ENCODE measurements around the gene CSN2. TPM values are rescaled to one million over a fixed set of nuclear protein-coding genes. Genes with fewer than 3 reads are reported as not detected.

CSN2 gene
- total RNA-seq (not detected), polyA plus RNA-seq (not detected)
- long read RNA-seq, donor 1 = 0 reads
- long read RNA-seq, donor 2 = 0 reads
- long read RNA-seq, donor 3 = 0 reads

- Histone ChIP-seq H3K9me3 (no peaks in the 10 kb centered on the region), H3K27me3 (no peaks in the 10 kb centered on the region), H3K36me3 (no peaks in the 10 kb centered on the region), H3K4me3 (no peak within 1 kb of the TSS), H3K4me1 (ENCODE audit: insufficient read depth) (no peaks in the 10 kb centered on the region), H3K27ac (no peak within 1 kb of the TSS)
- DNase-seq = no peak
- intact Hi-C loops (cut with DNase I) = no loop called here
- 90 to 93% (median 92%) methylated on average over 2 of the region's 2 CpGs for WGBS, 3 donors
- no peak for TF ChIP-seq EP300 (IDR thresholded peaks at IDR 0.05)
- no peak for TF ChIP-seq POLR2A (IDR thresholded peaks at IDR 0.05)
- no peak for TF ChIP-seq CTCF (IDR thresholded peaks at IDR 0.05)
Measured at GRCh38 chr4:69965628-69966027, at the start of gene CSN2. Gene CSN2, minus strand, starts transcription at chr4:69965728. Its CDS starts 4,733 bp downstream, at chr4:69960995.

- 60 to 64% (median 63%) methylated on average over 3 of the region's 3 CpGs for WGBS, 3 donors
Measured at GRCh38 chr4:70008771-70009170, 43.2 kb upstream of the CSN2 start.

GRCh38 chr4:70002507-70002906 lies 37.0 kb upstream of the CSN2 start:
- Histone ChIP-seq H3K4me3 (no peak overlapping the region), H3K27me3 (no peaks in the 10 kb centered on the region), H3K27ac (no peak overlapping the region), H3K4me1 (ENCODE audit: insufficient read depth) (no peaks in the 10 kb centered on the region), H3K9me3 (no peaks in the 10 kb centered on the region), H3K36me3 (no peaks in the 10 kb centered on the region)
- intact Hi-C loops (cut with DNase I) = no loop called here
- TF ChIP-seq EP300 (IDR thresholded peaks at IDR 0.05) (no peak), POLR2A (IDR thresholded peaks at IDR 0.05) (no peak), CTCF (IDR thresholded peaks at IDR 0.05) (no peak)
- no peak for DNase-seq

More at GRCh38 chr4:70008771-70009170, 43.2 kb upstream of the CSN2 start:
- Histone ChIP-seq H3K4me3 (no peak overlapping the region), H3K36me3 (no peaks in the 10 kb centered on the region), H3K4me1 (ENCODE audit: insufficient read depth) (no peaks in the 10 kb centered on the region), H3K27ac (no peak overlapping the region), H3K9me3 (no peaks in the 10 kb centered on the region), H3K27me3 (no peaks in the 10 kb centered on the region)
- intact Hi-C loops (cut with DNase I) = no loop called here
- TF ChIP-seq POLR2A (IDR thresholded peaks at IDR 0.05) = no peak
- no peak for TF ChIP-seq EP300 (IDR thresholded peaks at IDR 0.05)
- TF ChIP-seq CTCF (IDR thresholded peaks at IDR 0.05) = no peak
- no peak for DNase-seq

GRCh38 chr4:70000711-70001110 lies 35.2 kb upstream of the CSN2 start:
- Histone ChIP-seq H3K4me3 (no peak overlapping the region), H3K36me3 (no peaks in the 10 kb centered on the region), H3K4me1 (ENCODE audit: insufficient read depth) (no peaks in the 10 kb centered on the region), H3K27me3 (no peaks in the 10 kb centered on the region), H3K27ac (no peak overlapping the region), H3K9me3 (no peaks in the 10 kb centered on the region)
- WGBS, 3 donors = 76 to 85% (median 80%) methylated on average over 1 of the region's 1 CpG
- intact Hi-C loops (cut with DNase I) = no loop called here
- no peak for DNase-seq
- TF ChIP-seq CTCF (IDR thresholded peaks at IDR 0.05) (no peak), EP300 (IDR thresholded peaks at IDR 0.05) (no peak), POLR2A (IDR thresholded peaks at IDR 0.05) (no peak)
